Measurements from ENCODE around the gene PHOX2B.
A peak's percentile ranks its signal among the peaks of the same experiment; 100 is the strongest.

Gene PHOX2B

DNA sequence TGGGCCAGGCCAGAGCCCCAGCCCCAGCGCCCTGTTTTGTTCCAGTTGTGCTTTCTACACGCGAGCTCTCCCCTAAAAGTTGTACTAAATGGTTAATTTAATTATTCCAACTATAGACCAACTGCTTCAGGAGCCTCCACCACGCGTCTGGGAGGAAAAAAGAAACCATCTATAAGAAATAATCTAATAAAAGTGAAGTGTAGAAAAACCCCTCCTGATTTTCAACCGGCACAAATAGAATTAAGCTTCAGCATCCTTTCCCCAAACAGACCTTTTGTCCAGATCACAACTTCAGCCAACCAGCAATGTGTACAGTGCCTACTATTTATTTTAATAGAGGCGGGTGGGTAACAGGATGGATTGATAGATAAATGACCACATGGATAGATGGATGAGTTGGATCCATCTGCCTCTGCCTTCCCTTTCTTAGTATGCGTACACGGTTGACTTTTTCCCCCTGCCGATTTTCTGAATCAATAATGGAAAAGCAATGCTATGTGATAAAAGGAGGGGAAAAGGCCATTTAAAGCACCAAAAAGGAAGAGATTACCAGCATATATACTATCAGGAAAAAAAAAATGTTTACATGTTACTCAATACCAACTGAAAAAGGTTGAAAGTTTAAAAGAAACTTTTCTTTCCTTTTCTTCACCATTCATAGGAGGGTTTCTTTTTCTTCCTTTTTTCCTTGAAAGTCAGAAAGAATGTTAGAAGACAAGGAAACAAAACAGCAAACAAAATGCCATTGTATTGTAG lies 3.7 kb upstream of the PHOX2B start:
- ATAC-seq (ENCODE audit: low read depth) (no peak), DNase-seq (ENCODE audit: low spot score) (no peak)
- Histone ChIP-seq H3K27me3 (ENCODE audit: insufficient read depth, poor library complexity, severe bottlenecking) (peaks cover 93% of the 10 kb centered on the region), H3K4me1 (ENCODE audit: insufficient read depth, poor library complexity, severe bottlenecking) (no peaks in the 10 kb centered on the region), H3K36me3 (ENCODE audit: low read depth) (no peaks in the 10 kb centered on the region), H3K9me3 (ENCODE audit: severe bottlenecking) (no peaks in the 10 kb centered on the region), H3K27ac (ENCODE audit: poor library complexity, severe bottlenecking) (no peak overlapping the region), H3K4me3 (ENCODE audit: severe bottlenecking) (no peak overlapping the region)
- TF ChIP-seq, protein P1, sequence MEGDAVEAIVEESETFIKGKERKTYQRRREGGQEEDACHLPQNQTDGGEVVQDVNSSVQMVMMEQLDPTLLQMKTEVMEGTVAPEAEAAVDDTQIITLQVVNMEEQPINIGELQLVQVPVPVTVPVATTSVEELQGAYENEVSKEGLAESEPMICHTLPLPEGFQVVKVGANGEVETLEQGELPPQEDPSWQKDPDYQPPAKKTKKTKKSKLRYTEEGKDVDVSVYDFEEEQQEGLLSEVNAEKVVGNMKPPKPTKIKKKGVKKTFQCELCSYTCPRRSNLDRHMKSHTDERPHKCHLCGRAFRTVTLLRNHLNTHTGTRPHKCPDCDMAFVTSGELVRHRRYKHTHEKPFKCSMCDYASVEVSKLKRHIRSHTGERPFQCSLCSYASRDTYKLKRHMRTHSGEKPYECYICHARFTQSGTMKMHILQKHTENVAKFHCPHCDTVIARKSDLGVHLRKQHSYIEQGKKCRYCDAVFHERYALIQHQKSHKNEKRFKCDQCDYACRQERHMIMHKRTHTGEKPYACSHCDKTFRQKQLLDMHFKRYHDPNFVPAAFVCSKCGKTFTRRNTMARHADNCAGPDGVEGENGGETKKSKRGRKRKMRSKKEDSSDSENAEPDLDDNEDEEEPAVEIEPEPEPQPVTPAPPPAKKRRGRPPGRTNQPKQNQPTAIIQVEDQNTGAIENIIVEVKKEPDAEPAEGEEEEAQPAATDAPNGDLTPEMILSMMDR (IDR thresholded peaks at IDR 0.05; ENCODE audit: poor library complexity, severe bottlenecking), result no peak

DNA sequence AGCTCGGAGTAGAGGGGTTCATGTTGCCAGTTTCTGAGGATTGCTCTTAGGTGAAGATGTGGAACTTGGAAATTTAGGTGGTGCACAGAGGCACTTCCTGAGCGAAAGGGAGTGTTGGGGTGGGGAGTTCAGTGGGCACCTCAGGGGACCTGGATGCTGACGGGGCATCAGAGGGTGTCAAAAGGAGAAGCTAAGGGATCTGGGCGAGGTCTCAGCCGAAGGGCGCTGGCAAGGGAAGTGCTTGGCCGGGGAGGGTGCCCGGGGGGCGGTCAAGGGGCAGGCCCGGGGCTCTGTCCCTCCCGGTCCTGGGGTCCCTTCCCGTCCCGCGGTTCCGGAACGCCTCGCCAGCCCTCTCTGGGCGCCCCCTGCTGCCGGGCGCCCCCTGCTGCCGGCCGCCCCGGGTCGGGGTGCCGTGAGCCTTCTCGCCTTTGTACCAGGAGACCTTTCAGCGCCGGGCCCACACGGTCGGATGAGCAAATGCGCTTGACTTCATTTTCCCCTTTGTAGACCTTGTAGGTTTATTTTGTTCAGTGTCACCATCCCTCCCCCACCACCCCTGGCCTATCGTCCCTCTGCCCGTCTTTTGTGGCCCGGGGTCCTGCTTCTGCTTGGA lies 3.0 kb upstream of the PHOX2B start:
- H3K4me1 ChIP-seq (ENCODE audit: insufficient read depth, poor library complexity, severe bottlenecking), result no peaks in the 10 kb centered on the region
- DNase-seq (ENCODE audit: low spot score) (no peak), ATAC-seq (ENCODE audit: low read depth) (peak; percentile 49; the same call in 1 of the 3 replicates)
- H3K27ac ChIP-seq (ENCODE audit: poor library complexity, severe bottlenecking), result no peak overlapping the region
- no peaks in the 10 kb centered on the region for H3K36me3 ChIP-seq (ENCODE audit: low read depth)
- no peaks in the 10 kb centered on the region for H3K9me3 ChIP-seq (ENCODE audit: severe bottlenecking)
- H3K4me3 ChIP-seq (ENCODE audit: severe bottlenecking), result no peak overlapping the region
- peaks cover 100% of the 10 kb centered on the region for H3K27me3 ChIP-seq (ENCODE audit: insufficient read depth, poor library complexity, severe bottlenecking)
- TF ChIP-seq, protein P1 (IDR thresholded peaks at IDR 0.05; ENCODE audit: poor library complexity, severe bottlenecking), result peak; percentile 49

DNA sequence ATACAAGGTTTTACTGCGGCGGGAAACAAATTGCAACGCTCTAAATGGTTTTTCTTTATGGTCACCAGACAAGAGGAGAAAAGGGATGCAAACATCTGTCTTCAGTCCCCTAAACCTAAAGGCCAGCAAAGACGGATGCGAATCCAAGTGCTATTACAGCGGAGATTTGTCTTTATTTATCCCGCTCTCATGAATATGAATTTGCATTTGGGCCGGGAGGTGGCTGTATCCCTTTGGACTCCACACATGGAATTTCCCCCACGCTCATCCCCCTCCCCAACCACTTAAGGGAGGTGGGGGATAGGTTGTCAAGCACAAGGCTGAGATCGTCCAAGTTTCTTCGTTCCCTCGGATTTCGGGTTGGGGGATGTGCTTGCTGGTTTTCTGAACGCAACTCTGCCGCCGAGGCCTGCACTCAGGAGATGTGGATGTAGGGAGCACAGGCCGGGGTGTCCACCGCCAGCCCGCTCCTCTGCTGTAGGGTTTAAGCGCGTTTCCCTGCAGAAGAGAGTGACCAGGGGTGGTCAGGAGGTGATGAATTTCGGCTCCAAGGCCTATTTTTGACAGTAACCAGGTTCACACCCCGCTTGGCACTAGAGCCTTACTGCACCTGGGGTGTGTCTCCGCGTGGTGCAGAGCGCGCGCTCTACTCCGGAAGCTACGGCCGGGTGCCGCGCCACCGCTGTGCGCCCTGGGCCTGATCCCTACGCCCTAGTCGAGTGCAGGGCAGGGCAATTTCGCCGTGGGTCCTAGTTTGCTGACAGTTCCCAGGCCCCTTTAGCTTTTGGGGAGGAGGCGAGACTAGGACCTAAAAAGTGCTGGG lies 2.3 kb upstream of the PHOX2B start:
- Histone ChIP-seq H3K4me1 (ENCODE audit: insufficient read depth, poor library complexity, severe bottlenecking) (no peaks in the 10 kb centered on the region), H3K27me3 (ENCODE audit: insufficient read depth, poor library complexity, severe bottlenecking) (peaks cover 99% of the 10 kb centered on the region), H3K27ac (ENCODE audit: poor library complexity, severe bottlenecking) (no peak overlapping the region), H3K36me3 (ENCODE audit: low read depth) (no peaks in the 10 kb centered on the region), H3K4me3 (ENCODE audit: severe bottlenecking) (no peak overlapping the region), H3K9me3 (ENCODE audit: severe bottlenecking) (no peaks in the 10 kb centered on the region)
- DNase-seq (ENCODE audit: low spot score) (no peak), ATAC-seq (ENCODE audit: low read depth) (no peak)
- TF ChIP-seq, protein P1 (IDR thresholded peaks at IDR 0.05; ENCODE audit: poor library complexity, severe bottlenecking), result no peak

DNA sequence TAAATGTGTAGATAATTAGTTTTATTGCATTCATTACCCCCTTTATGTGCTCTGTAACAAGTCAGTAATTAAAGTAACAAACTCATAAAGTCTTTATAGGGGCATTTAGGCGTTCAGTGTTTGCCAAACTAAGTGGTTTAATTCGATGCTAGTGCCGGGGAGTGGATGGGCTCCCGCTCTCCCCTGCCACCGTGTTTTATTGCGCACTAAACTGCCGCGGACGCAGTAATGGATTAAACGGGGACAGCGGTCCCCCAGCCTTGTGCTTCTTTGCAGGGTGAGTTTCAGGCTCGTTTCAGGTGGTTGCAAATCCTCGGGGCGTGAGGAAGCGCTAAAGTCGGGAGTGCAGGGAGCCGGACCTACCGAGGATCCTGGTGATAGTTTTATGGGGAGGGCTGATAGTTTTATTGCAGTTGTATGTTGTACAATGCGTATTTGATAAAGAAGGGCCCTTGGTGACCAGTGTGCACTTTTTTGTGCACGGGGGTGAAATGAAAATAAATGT lies 1.6 kb upstream of the PHOX2B start:
- peaks cover 99% of the 10 kb centered on the region for H3K27me3 ChIP-seq (ENCODE audit: insufficient read depth, poor library complexity, severe bottlenecking)
- no peaks in the 10 kb centered on the region for H3K4me1 ChIP-seq (ENCODE audit: insufficient read depth, poor library complexity, severe bottlenecking)
- H3K4me3 ChIP-seq (ENCODE audit: severe bottlenecking), result no peak overlapping the region
- ATAC-seq (ENCODE audit: low read depth) (no peak), DNase-seq (ENCODE audit: low spot score) (no peak)
- H3K9me3 ChIP-seq (ENCODE audit: severe bottlenecking), result no peaks in the 10 kb centered on the region
- TF ChIP-seq, protein P1 (IDR thresholded peaks at IDR 0.05; ENCODE audit: poor library complexity, severe bottlenecking), result no peak
- no peak overlapping the region for H3K27ac ChIP-seq (ENCODE audit: poor library complexity, severe bottlenecking)
- H3K36me3 ChIP-seq (ENCODE audit: low read depth), result no peaks in the 10 kb centered on the region

All from RWPE2 (cell line).